GM21447 (cell line): ENCODE results near the gene TICAM1.
"Not testable (repeated sequence)": the region's sequence is repeated elsewhere in the genome, so short reads cannot be mapped to it uniquely, and the experiment has no call there.

Experiments
- ATAC-seq: cut with Tn5 transposase; IDR thresholded peaks from one replicate; pipeline ENCODE4 v1.9.1; 2021; ENCODE audit not compliant: unreplicated experiment

TICAM1 gene

GRCh38 chr19:4845975-4846374 lies 14.5 kb upstream of the TICAM1 start:
- not testable (repeated sequence) for ATAC-seq

DNA sequence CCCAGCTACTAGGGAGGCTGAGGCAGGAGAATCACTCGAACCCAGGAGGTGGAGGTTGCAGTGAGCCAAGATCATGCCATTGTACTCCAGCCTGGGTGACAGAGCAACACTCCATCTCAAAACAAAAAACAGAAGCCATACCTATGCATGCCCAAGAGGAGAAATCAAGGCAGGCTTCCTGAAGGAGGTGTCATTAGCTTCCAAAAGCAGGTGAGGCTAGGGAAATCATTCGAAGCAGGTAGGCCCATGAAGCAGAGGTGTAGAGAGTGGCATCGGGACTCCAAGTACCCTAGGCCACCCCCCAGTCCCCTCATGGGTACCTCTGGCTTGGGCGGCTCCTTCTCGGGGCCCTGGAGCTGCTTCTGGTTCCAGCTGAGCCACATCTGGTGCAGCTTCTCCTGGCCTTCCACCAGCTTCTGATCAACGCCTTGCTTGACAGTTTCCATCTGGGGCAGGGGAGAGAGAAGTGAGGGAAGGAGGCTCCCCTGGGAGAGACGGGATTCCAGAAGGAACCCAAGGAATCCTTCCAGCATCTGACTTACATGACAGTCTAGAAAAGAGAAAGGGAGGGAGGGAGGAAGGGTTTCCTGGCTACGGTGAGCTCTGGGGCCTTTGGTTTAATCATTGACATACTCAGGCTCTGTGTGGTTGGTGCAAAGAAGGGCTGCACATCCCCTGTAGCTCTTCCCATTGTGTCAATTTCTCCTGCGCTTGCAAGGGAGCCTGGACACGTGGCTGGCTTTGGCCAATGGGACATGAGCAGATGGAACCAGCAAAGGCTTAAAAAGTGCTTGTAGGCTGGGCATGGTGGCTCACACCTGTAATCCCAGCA lies 13.1 kb upstream of the TICAM1 start:
- ATAC-seq: no peak

DNA sequence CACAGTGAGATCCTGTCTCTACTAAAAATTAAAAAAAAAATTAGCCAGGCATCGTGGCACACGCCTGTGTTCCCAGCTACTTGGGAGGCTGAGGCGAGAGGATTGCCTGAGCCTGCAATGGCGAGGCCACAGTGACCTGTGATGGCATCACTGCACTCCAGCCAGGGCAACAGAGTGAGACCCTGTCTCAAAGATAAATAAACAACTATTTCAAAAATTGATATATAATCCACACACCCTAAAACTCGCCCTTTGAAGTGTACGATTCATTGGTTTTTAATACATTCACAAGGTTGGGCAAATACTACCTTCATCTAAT lies 12.1 kb upstream of the TICAM1 start:
- no peak for ATAC-seq

- ATAC-seq: no peak
Observed at GRCh38 chr19:4839192-4839591, 7.7 kb upstream of the TICAM1 start.

DNA sequence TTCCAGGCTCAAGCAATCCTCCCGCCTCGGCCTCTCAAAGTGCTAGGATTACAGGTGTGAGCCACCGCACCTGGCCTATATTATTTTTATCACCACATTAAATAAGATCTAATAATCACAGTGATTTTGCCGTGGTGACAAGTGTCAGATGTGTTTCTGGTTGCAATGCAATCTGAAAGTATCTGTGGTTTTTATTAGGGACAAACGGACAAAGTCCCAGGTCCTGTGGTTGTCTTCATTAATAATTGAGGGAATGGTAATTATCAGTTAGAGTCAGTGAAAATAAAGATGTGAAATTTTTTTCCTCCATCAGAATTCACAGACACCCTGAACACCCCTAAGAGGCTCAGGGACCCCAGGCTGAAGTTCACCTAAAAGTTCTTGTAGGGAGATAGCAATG lies 1.3 kb upstream of the TICAM1 start:
- no peak for ATAC-seq

DNA sequence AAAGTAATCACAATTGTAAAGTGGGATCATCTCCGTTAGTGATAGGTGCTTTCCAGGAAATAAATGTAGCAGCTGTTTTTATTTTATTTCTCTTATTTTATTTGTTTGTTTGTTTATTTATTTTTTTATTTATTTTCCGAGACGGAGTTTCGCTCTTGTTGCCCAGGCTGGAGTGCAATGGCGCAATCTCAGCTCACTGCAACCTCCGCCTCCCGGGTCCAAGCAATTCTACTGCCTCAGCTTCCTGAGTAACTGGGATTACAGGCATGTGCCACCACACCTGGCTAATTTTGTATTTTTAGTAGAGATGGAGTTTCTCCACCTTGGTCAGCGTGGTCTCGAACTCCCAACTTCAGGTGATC lies 448 bp upstream of the TICAM1 start:
- ATAC-seq: not testable (repeated sequence)

GRCh38 chr19:4830768-4831265 lies 695 bp downstream of the TICAM1 start:
- ATAC-seq: no peak

DNA sequence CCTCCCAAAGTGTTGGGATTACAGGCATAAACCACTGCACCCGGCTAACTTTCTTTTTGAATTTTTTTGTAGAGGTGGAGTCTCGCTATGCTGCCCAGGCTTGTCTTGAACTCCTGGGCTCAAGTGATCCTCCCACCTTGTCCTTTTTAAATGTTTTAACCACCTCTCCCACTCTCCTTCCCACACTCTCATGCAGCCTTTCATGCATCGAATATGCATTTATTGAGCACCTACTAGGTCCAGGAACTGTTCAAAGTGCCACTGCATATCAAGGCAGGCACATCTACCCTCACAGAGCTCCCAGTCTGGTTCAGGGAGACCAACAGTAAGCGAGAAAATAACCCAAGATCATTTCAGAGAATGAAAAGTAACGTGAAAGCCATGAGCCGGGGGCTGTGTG lies 1.2 kb downstream of the TICAM1 start:
- no peak for ATAC-seq

- ATAC-seq: no peak
Observed at GRCh38 chr19:4829001-4829712, 2.4 kb downstream of the TICAM1 start.

DNA sequence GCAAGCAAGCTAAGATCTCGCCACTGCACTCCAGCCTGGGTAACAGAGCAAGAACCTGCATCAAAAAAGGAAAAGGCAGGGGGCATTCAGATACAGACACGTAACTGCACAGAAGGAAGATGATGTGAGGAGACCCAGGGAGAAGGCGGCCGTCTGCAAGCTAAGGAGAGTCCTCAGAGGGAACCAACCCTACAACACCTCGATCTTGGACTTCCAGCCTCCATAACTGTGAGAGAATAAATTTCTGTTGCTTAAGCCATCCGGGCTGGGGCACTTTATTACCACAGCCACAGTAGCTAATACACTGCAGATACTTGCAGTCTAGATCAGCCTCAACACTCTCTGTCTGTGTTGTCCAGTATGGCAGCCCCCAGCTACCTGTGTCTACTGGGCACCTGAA lies 7.9 kb downstream of the TICAM1 start:
- no peak for ATAC-seq

- not testable (repeated sequence) for ATAC-seq
Observed at GRCh38 chr19:4822354-4822753, 9.2 kb downstream of the TICAM1 start.

DNA sequence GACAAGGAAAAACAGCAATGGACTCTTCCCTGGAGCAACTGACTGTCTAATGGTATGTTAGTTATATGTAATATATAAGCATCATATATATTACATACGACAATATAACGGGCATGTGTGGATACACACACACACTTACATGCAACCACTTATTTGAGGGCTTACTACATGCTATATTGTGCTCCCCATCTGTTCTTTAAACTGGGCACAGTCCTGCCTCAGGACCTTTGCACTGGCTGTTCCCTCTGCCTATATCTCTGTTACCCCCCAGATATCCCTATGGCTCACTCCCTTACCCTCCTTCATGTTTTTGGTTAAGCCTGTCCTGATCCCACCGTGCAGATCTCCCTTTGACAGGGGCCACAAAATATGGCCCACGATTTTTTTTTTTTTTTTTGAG lies 10.2 kb downstream of the TICAM1 start:
- ATAC-seq: no peak

- no peak for ATAC-seq
Observed at GRCh38 chr19:4817467-4818277, 13.8 kb downstream of the TICAM1 start.

DNA sequence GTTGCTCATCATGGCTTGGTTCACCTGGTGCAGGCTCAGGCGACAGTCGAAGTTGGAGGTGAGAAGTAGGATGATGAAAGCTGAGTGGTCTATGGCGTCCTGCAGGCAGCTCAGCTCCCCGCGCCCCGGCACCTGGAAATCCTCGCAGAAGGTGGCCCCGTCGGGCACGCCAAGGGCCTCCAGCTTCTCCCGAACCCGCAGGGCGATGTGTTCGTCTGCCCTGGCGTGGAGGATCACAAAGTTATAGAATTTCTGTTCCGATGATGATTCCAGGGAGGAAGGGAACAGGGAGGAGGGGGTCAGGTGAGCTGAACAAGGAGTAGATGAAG lies 14.6 kb downstream of the TICAM1 start:
- ATAC-seq: no peak

DNA sequence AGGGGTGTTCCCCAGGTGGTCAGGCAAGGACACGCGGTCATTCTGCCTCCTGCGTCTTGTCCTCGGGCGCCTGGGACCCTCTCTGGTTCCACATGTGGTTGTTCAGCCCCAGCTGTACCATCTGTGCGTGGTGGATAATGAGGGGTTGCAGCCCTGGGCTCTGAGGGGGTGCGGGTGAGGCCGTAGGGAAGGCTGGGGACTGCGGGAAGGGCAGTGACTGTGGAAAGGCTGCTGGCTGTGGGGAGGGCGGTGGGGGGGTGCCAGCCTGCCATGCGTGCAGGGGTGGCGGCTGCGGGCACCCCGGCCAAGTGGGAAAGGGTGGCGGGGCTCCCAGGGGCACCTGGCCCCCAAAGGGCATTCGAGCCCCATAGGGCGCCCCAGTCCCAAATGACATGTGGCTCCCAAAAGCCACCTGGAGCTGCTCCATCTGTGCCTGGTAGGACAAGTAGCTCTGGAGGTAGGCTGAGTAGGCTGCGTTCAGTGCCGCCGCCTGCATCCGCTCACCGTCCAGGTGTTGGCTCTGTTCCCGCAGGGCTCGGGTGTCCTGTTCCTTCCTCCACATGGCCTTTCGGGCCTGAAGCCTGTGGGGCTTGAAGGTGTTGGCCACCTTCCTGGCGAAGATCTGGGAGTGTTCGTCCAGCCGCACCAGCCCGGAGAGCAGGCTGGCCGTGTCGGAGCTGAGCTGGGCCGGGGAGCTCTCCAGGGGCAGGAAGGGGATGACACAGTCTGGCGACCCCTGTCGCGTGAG lies 15.1 kb downstream of the TICAM1 start:
- ATAC-seq: no peak

DNA sequence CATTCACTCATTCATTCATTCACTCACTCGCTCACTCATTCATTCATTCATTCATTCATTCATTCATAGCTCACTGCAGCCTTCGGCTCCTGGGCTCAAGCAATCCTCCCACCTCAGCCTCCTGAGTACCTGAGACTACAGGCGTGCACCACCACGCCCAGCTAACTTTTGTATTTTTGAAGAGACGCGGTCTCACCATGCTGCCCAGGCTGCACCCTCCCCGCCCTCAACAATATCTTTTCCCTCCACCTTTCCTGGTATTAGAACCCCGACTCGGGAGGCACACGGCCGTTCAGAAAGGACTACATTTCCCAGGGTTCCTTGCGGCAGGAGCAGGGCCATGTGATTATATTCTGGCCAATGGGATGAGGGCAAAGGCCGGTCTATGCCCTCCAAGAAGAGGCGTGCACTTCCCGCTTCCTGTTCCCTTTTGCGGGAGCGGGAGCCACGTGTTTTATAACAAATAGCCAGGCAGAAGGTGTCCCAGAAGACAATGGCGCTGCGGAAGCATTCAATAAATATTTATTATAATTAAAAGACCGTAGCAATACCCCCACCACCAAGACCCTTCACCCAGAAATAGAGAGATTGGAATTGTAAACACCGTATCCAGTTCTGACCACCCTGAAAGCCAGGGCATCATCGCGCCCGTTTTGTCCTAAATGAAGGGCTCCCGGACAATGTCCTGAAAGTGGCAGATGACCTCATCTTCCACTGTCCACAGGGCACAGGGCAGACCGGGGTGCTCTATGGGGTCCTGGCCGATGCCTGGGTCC lies 15.9 kb downstream of the TICAM1 start:
- ATAC-seq: no peak

- ATAC-seq: no peak
Observed at GRCh38 chr19:4814625-4815425, 16.7 kb downstream of the TICAM1 start.

DNA sequence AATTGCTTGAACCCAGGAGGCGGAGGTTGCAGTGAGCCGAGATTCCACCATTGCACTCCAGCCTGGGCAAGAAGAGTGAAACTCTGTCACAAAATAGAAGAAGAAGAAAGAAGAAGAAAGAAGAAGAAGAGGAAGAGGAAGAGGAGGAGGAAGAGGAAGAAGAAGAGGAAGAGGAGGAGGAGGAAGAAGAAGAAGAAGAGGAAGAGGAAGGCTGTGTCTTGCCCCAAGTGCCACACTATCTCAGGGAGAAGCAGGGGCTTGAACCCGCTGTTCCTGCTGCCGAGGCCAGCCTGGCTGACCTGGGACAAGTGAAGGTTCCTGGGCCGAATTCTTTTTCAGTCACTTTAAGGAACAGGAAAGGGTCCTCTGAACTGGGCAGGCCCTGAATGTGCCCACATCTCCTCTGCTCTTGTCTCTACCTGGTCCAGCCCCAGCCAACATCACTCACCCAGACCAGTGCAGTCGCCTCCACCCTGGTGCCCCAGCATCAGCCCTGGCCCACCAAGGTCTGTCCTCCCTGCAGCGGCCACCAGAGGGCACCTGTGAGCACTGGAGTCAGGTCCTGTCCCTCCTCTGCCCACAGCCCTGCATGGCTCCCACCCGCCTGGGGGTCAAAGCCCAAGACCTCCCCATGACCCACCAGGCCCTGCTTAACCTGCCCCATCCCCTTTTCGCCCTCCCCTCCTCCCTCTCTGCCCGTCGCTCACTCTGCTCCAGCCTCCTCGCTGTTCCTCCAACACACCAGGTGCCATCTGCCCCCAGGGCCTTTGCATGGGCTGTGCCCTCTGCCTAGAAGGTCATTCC lies 20.0 kb downstream of the TICAM1 start:
- ATAC-seq: peak; percentile 43

GRCh38 chr19:4807188-4807587 lies 24.3 kb downstream of the TICAM1 start:
- ATAC-seq: no peak
